ENCODE results near the gene THOC6.
"Not testable (repeated sequence)": the region's sequence is repeated elsewhere in the genome, so short reads cannot be mapped to it uniquely, and the experiment has no call there.

Gene THOC6

DNA sequence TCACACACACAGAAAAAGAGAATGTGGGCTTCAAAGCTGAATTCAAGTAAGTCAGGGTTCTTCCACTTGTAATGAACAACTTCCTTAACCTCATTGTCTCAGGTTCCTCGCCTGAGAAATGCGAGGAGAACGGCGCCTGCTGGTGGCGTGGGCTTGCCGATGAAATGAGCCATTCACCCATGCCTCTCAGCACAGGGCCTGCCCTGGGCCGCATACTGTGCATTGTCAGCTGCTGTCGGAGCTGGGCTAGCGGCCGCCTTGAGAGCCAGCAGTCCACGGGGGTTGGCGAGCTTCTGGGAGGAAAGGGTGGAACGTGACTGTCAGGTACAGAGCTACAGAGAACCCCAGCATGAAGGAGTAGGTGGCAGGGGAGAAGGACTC lies 29.5 kb downstream of the THOC6 start:
- not testable (repeated sequence) for H3K27ac ChIP-seq (ENCODE audit: low read depth, low read length); H3K9ac ChIP-seq (ENCODE audit: low read depth in 1 of 2, low read length in 2 of 2); H3K4me3 ChIP-seq (ENCODE audit: low read depth in 1 of 2, low read length in 2 of 2); H3K9me3 ChIP-seq (ENCODE audit: control insufficient read depth in 1 of 2, low read length in 2 of 2); H3K36me3 ChIP-seq (ENCODE audit: control insufficient read depth in 1 of 2, insufficient read depth in 2 of 2, low read length in 2 of 2)
- Histone ChIP-seq H3K4me1 (ENCODE audit: control insufficient read depth in 1 of 2, insufficient read depth in 2 of 2, low read length in 2 of 2) (peaks cover 0 to 17% of the 10 kb centered on the region in 2 donors), H3K27me3 (ENCODE audit: control insufficient read depth in 1 of 2, insufficient read depth in 2 of 2, low read length in 2 of 2) (peaks cover 17% of the 10 kb centered on the region in 2 donors)

DNA sequence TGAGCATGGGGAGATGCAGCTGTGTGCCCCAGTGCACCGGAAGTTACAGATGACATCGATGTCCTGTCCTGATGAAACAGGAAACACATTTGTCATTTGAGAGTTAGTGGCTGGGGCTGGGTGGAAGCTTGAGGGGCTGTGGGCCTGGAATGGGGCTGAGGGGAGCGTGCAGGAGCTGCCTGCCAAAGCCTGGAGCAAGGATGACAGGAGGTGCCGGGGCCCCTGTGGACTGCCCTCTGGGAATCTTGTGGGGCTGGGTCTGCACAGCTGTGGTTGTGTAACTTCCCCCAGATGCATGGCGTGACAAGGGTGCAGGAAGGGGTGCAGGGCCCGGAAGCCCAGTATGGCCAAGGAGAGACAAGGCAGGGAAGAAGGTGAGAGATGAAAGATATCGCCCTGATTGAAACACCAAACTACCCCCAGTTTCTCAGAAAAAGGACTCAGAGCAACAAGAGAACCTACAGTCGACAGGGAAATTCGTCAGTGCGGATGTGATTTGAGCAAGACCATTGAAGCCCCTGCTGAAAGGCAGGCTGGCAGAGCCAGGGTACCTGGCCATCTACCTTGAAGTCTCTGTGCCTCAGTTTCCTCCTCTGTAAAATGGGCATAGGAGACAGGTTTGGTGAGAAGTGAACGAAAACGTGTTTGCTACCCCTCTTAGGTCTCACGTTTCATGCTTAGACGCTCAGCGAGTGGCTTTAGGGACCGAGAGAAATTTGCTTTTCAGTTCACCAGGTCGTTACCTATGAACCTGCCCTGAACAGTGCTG lies 31.3 kb downstream of the THOC6 start:
- Histone ChIP-seq H3K4me1 (ENCODE audit: control insufficient read depth in 1 of 2, insufficient read depth in 2 of 2, low read length in 2 of 2) (peaks cover 8 to 25% of the 10 kb centered on the region in 2 donors), H3K9me3 (ENCODE audit: control insufficient read depth in 1 of 2, low read length in 2 of 2) (no peaks in the 10 kb centered on the region), H3K27me3 (ENCODE audit: control insufficient read depth in 1 of 2, insufficient read depth in 2 of 2, low read length in 2 of 2) (peaks cover 0 to under 1% of the 10 kb centered on the region in 2 donors), H3K27ac (ENCODE audit: low read depth, low read length) (no peak overlapping the region), H3K9ac (ENCODE audit: low read depth in 1 of 2, low read length in 2 of 2) (no peak overlapping the region), H3K4me3 (ENCODE audit: low read depth in 1 of 2, low read length in 2 of 2) (no peak overlapping the region), H3K36me3 (ENCODE audit: control insufficient read depth in 1 of 2, insufficient read depth in 2 of 2, low read length in 2 of 2) (peaks cover 0 to 5% of the 10 kb centered on the region in 2 donors)

- H3K9me3 ChIP-seq (ENCODE audit: control insufficient read depth in 1 of 2, low read length in 2 of 2); H3K27me3 ChIP-seq (ENCODE audit: control insufficient read depth in 1 of 2, insufficient read depth in 2 of 2, low read length in 2 of 2); H3K4me3 ChIP-seq (ENCODE audit: low read depth in 1 of 2, low read length in 2 of 2); H3K27ac ChIP-seq (ENCODE audit: low read depth, low read length); H3K9ac ChIP-seq (ENCODE audit: low read depth in 1 of 2, low read length in 2 of 2); H3K36me3 ChIP-seq (ENCODE audit: control insufficient read depth in 1 of 2, insufficient read depth in 2 of 2, low read length in 2 of 2): not testable (repeated sequence)
- peaks cover 13 to 25% of the 10 kb centered on the region in 2 donors for H3K4me1 ChIP-seq (ENCODE audit: control insufficient read depth in 1 of 2, insufficient read depth in 2 of 2, low read length in 2 of 2)
These were observed 31.9 kb downstream of the THOC6 start for GRCh38 chr16:3055734-3056115.

GRCh38 chr16:3056336-3057180 lies 32.7 kb downstream of the THOC6 start:
- Histone ChIP-seq H3K27ac (ENCODE audit: low read depth, low read length) (no peak overlapping the region), H3K36me3 (ENCODE audit: control insufficient read depth in 1 of 2, insufficient read depth in 2 of 2, low read length in 2 of 2) (peaks cover 0 to 5% of the 10 kb centered on the region in 2 donors), H3K27me3 (ENCODE audit: control insufficient read depth in 1 of 2, insufficient read depth in 2 of 2, low read length in 2 of 2) (no peaks in the 10 kb centered on the region), H3K4me1 (ENCODE audit: control insufficient read depth in 1 of 2, insufficient read depth in 2 of 2, low read length in 2 of 2) (peaks cover 13 to 25% of the 10 kb centered on the region in 2 donors), H3K9ac (ENCODE audit: low read depth in 1 of 2, low read length in 2 of 2) (no peak overlapping the region), H3K9me3 (ENCODE audit: control insufficient read depth in 1 of 2, low read length in 2 of 2) (no peaks in the 10 kb centered on the region), H3K4me3 (ENCODE audit: low read depth in 1 of 2, low read length in 2 of 2) (no peak overlapping the region)

- Histone ChIP-seq H3K9ac (ENCODE audit: low read depth in 1 of 2, low read length in 2 of 2) (no peak overlapping the region), H3K9me3 (ENCODE audit: control insufficient read depth in 1 of 2, low read length in 2 of 2) (no peaks in the 10 kb centered on the region), H3K4me3 (ENCODE audit: low read depth in 1 of 2, low read length in 2 of 2) (peak overlapping the region; percentile 78), H3K27ac (ENCODE audit: low read depth, low read length) (no peak overlapping the region), H3K4me1 (ENCODE audit: control insufficient read depth in 1 of 2, insufficient read depth in 2 of 2, low read length in 2 of 2) (peaks cover 13 to 25% of the 10 kb centered on the region in 2 donors), H3K27me3 (ENCODE audit: control insufficient read depth in 1 of 2, insufficient read depth in 2 of 2, low read length in 2 of 2) (no peaks in the 10 kb centered on the region), H3K36me3 (ENCODE audit: control insufficient read depth in 1 of 2, insufficient read depth in 2 of 2, low read length in 2 of 2) (peaks cover 0 to 5% of the 10 kb centered on the region in 2 donors)
These were observed 33.6 kb downstream of the THOC6 start for GRCh38 chr16:3057181-3058138.

GRCh38 chr16:3058139-3059030 lies 34.5 kb downstream of the THOC6 start:
- peaks cover 13 to 25% of the 10 kb centered on the region in 2 donors for H3K4me1 ChIP-seq (ENCODE audit: control insufficient read depth in 1 of 2, insufficient read depth in 2 of 2, low read length in 2 of 2)
- no peaks in the 10 kb centered on the region for H3K9me3 ChIP-seq (ENCODE audit: control insufficient read depth in 1 of 2, low read length in 2 of 2)
- H3K4me3 ChIP-seq (ENCODE audit: low read depth in 1 of 2, low read length in 2 of 2): peak overlapping the region; percentile 78
- H3K27me3 ChIP-seq (ENCODE audit: control insufficient read depth in 1 of 2, insufficient read depth in 2 of 2, low read length in 2 of 2): no peaks in the 10 kb centered on the region
- peak overlapping the region; percentile 81 to 86 for H3K9ac ChIP-seq (ENCODE audit: low read depth in 1 of 2, low read length in 2 of 2)
- H3K36me3 ChIP-seq (ENCODE audit: control insufficient read depth in 1 of 2, insufficient read depth in 2 of 2, low read length in 2 of 2): peaks cover 0 to 5% of the 10 kb centered on the region in 2 donors
- H3K27ac ChIP-seq (ENCODE audit: low read depth, low read length): peak overlapping the region; percentile 76

DNA sequence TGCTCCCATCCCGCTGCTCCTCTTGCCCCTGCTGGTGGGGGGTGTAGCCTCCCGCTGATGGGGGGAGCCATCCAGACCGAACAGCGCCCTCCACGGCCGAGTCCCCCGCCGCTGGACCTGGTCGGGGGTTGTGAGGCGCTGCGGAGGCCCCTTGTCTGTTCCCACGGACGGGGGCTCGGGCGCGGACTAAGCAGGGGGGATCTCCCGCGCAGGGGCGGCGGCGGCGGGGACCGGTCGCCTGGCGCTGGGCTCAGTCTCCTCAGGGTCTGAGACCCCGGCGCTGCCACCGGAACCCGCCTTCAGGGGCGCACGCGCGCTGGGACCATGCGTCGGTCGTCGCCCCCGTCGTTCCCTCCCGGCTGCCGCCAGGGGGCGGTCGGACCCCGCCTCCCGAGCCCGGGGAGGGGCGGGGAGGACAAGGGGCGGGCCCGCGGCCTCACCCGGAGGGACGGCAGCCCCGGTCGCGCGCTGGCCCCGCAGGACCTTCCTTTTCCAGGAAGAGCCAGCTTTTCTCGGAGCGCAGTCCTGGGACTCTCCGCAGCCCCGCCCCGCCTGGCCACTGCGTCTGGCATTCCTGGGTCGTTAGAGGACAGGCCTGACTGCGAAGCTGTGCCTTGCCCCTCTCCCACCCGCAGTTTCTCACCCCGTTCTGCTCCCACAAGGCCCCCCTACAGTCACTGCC lies 35.3 kb downstream of the THOC6 start:
- Histone ChIP-seq H3K27me3 (ENCODE audit: control insufficient read depth in 1 of 2, insufficient read depth in 2 of 2, low read length in 2 of 2) (no peaks in the 10 kb centered on the region), H3K36me3 (ENCODE audit: control insufficient read depth in 1 of 2, insufficient read depth in 2 of 2, low read length in 2 of 2) (peaks cover 0 to 1% of the 10 kb centered on the region in 2 donors), H3K4me3 (ENCODE audit: low read depth in 1 of 2, low read length in 2 of 2) (peak overlapping the region; percentile 78), H3K9ac (ENCODE audit: low read depth in 1 of 2, low read length in 2 of 2) (peak overlapping the region; percentile 83 to 86), H3K27ac (ENCODE audit: low read depth, low read length) (peak overlapping the region; percentile 90), H3K4me1 (ENCODE audit: control insufficient read depth in 1 of 2, insufficient read depth in 2 of 2, low read length in 2 of 2) (peaks cover 13 to 21% of the 10 kb centered on the region in 2 donors), H3K9me3 (ENCODE audit: control insufficient read depth in 1 of 2, low read length in 2 of 2) (no peaks in the 10 kb centered on the region)

- Histone ChIP-seq H3K9me3 (ENCODE audit: control insufficient read depth in 1 of 2, low read length in 2 of 2) (no peaks in the 10 kb centered on the region), H3K4me1 (ENCODE audit: control insufficient read depth in 1 of 2, insufficient read depth in 2 of 2, low read length in 2 of 2) (peaks cover 16 to 18% of the 10 kb centered on the region in 2 donors), H3K4me3 (ENCODE audit: low read depth in 1 of 2, low read length in 2 of 2) (peak overlapping the region; percentile 78), H3K27ac (ENCODE audit: low read depth, low read length) (peak overlapping the region; percentile 90), H3K9ac (ENCODE audit: low read depth in 1 of 2, low read length in 2 of 2) (peak overlapping the region; percentile 83 to 86), H3K36me3 (ENCODE audit: control insufficient read depth in 1 of 2, insufficient read depth in 2 of 2, low read length in 2 of 2) (no peaks in the 10 kb centered on the region), H3K27me3 (ENCODE audit: control insufficient read depth in 1 of 2, insufficient read depth in 2 of 2, low read length in 2 of 2) (no peaks in the 10 kb centered on the region)
These were observed 35.9 kb downstream of the THOC6 start for GRCh38 chr16:3059723-3060242.

Data from duodenal mucosa (tissue), 2 donors.